GM19099 (cell line): ENCODE data around the gene LRRTM4.

Experiments
- POLR2A ChIP-seq: IDR thresholded peaks from 3 replicates; pipeline ENCODE4 v1.6.1; 2011; ENCODE audit warnings: low read depth; ENCODE audit not compliant: insufficient read length; ENCODE audit errors: extremely low read depth

LRRTM4 gene

GRCh38 chr2:76977846-76978727 is 544.1 kb downstream of the LRRTM4 start:
- TF ChIP-seq POLR2A = no peak

GRCh38 chr2:76975752-76976151 is 546.4 kb downstream of the LRRTM4 start:
- TF ChIP-seq POLR2A = no peak

- no peak for TF ChIP-seq POLR2A
These were observed 548.6 kb downstream of the LRRTM4 start for GRCh38 chr2:76973610-76974009.

GRCh38 chr2:76965772-76966171 is 556.4 kb downstream of the LRRTM4 start:
- TF ChIP-seq POLR2A = no peak

- TF ChIP-seq POLR2A = no peak
These were observed 563.4 kb downstream of the LRRTM4 start for GRCh38 chr2:76958749-76959148.

GRCh38 chr2:76953733-76954347 is 568.3 kb downstream of the LRRTM4 start:
- TF ChIP-seq POLR2A = no peak

GRCh38 chr2:76946631-76947145 is 575.5 kb downstream of the LRRTM4 start:
- TF ChIP-seq POLR2A = no peak

- no peak for TF ChIP-seq POLR2A
These were observed 581.6 kb downstream of the LRRTM4 start for GRCh38 chr2:76940559-76940958.

- no peak for TF ChIP-seq POLR2A
These were observed 584.0 kb downstream of the LRRTM4 start for GRCh38 chr2:76938153-76938552.

GRCh38 chr2:76932550-76932949 is 589.6 kb downstream of the LRRTM4 start:
- no peak for TF ChIP-seq POLR2A

- TF ChIP-seq POLR2A = no peak
These were observed 592.0 kb downstream of the LRRTM4 start for GRCh38 chr2:76930056-76930744.

- TF ChIP-seq POLR2A = no peak
These were observed 594.1 kb downstream of the LRRTM4 start for GRCh38 chr2:76928026-76928425.

- TF ChIP-seq POLR2A = no peak
These were observed 601.2 kb downstream of the LRRTM4 start for GRCh38 chr2:76921006-76921405.

- TF ChIP-seq POLR2A = no peak
These were observed 626.7 kb downstream of the LRRTM4 start for GRCh38 chr2:76895469-76895868.

GRCh38 chr2:76870581-76870980 is 651.6 kb downstream of the LRRTM4 start:
- no peak for TF ChIP-seq POLR2A

GRCh38 chr2:76870011-76870410 is 652.2 kb downstream of the LRRTM4 start:
- TF ChIP-seq POLR2A = no peak

- no peak for TF ChIP-seq POLR2A
These were observed 654.3 kb downstream of the LRRTM4 start for GRCh38 chr2:76867854-76868253.
